Cardiac muscle cell (in vitro differentiated cells and primary cell): Measurements from ENCODE around the gene ZBTB48. TPM values are rescaled to one million over a fixed set of nuclear protein-coding genes. Genes with fewer than 3 reads are reported as not detected.

Source experiments
- DNase-seq, 2 donors: peaks; one replicate each; pipeline versions ENCODE4 v3.0.0 to v3.0.0-alpha.2; 2010 to 2017; ENCODE audit warnings: low read depth in 1 of 2, low spot score in 1 of 2
- H3K27ac ChIP-seq: fragments of 200-600 bp; sonication (generic); 2 replicates; pipeline ENCODE4 v1.5.1; 2016
- H3K27me3 ChIP-seq: fragments of 200-600 bp; sonication (generic); 2 replicates; pipeline ENCODE4 v1.6.0; 2016; ENCODE audit warnings: control low read depth
- H3K36me3 ChIP-seq: fragments of 200-600 bp; sonication (generic); 2 replicates; pipeline ENCODE4 v1.5.1; 2016; ENCODE audit warnings: control low read depth
- H3K4me1 ChIP-seq: fragments of 200-600 bp; sonication (generic); 2 replicates; pipeline ENCODE4 v1.8.1; 2017; ENCODE audit warnings: low read depth, mild to moderate bottlenecking, mixed run types
- H3K4me3 ChIP-seq: fragments of 200-600 bp; sonication (generic); 2 replicates; pipeline ENCODE4 v1.5.1; 2016; ENCODE audit warnings: mild to moderate bottlenecking
- H3K9me3 ChIP-seq: fragments of 200-600 bp; sonication (generic); 2 replicates; pipeline ENCODE4 v1.5.1; 2017; ENCODE audit warnings: low read depth, mild to moderate bottlenecking, control low read depth
- polyA plus RNA-seq: library from polyadenylated mRNA; unstranded; fragments of >200 nt; fragmentation: Nextera tagmentation; extraction: Ambion mirVana; gene quantifications from 2 replicates; pipeline ENCODE4 v1.2.1, GENCODE V29; 2016
- total RNA-seq: library from RNA; depleted of rRNA; stranded (reverse); fragments of >200 nt; gene quantifications from 2 replicates; pipeline ENCODE4 v1.2.3, GENCODE V29; 2016
- TF ChIP-seq, protein P1 (sequence below): IDR thresholded peaks from 2 replicates; pipeline ENCODE4 v1.5.1; 2012; ENCODE audit warnings: low read depth, mild to moderate bottlenecking, low read length

Gene ZBTB48
- total and polyA plus RNA-seq, 2 experiments from 2014 or later = 28.8 to 46.3 TPM

DNA sequence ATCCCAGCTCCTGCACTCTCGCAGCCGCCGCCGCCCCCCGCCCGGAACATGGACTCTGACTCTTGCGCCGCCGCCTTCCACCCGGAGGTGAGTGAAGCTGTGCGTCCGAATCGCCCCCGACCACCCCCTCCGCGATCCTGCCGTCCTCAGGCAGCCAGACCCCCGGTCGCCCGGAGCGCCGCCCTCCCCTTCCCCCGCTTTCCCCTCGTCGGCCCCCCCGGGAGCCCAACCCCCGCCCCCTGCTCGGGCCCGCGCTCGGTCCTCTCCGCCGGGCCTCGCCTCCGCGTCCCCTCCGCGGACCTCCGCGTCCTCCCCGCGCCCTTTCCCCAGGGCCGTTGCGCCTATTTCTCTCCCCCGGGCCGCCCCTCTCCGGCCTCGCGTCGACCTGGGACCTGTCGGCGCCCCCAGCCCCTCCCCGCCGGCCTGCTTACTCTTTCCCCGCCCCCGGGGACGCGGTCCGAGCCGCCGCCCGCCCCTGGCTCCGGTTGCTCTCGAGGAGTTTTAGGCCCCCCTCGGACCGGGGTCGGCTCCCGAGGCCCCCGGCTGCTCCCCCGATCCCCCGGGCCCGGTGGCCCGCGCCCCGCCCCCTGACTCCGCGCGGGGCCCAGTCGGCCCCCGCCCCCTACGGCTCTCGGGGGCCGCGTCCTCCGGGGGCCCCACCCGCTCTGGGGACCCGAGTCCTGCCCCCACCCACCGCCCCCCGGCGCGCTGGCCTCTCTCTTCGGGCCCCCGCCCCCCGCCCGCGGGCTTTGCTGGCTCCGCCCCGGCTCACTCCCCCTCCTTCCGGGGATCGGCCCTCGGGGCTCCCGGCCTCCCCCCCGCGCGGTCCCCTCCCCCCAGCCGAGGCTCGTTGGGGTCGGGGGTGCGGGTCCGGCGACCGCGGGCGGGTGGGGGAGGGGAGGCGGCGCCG lies 34.5 kb downstream of the ZBTB48 start:
- TF ChIP-seq, protein P1, sequence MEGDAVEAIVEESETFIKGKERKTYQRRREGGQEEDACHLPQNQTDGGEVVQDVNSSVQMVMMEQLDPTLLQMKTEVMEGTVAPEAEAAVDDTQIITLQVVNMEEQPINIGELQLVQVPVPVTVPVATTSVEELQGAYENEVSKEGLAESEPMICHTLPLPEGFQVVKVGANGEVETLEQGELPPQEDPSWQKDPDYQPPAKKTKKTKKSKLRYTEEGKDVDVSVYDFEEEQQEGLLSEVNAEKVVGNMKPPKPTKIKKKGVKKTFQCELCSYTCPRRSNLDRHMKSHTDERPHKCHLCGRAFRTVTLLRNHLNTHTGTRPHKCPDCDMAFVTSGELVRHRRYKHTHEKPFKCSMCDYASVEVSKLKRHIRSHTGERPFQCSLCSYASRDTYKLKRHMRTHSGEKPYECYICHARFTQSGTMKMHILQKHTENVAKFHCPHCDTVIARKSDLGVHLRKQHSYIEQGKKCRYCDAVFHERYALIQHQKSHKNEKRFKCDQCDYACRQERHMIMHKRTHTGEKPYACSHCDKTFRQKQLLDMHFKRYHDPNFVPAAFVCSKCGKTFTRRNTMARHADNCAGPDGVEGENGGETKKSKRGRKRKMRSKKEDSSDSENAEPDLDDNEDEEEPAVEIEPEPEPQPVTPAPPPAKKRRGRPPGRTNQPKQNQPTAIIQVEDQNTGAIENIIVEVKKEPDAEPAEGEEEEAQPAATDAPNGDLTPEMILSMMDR = no peak
- DNase-seq = peak; percentile 43 to 81

DNA sequence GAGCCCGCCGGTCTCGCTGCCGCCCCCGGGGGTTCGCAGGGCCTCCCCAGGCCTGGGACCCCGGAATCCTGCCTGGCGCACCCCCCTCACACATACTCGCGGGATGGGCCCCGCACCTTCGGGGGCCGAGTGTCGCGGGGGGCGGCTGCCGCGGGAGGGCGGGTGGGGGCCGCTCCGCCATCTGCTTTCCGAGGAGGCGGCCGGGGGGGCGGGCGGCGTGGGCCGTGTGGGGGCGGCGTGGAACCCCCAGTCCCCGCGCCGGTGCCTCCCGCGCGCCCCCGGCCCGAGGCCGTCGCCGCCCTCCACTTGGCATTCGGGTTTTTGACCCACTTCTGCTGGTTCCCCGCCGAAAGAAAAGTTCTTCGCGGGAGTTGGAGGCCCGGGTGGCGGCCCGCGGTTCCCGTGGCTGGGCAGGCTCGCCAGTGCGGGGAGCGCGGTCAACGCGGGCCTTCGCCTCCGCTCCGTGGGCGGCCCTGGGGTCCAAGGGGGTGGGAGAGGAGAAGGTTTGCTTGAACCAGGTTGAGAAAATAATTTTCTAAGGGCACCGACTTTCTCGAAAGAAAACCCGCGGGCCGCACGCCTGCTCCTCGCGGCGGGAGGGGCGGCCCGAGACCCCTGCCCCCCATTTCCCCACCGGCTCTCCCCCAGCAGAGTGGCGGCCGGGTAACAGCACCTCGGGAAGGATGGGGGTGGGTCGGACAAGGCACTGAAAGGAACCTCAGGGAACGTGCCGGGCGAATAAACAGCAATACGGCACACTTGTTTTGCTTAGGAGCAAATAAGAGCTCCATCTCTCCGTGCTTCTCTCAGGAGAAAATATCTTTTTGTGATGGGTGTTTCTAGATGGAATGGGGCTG lies 35.4 kb downstream of the ZBTB48 start:
- no peak for DNase-seq
- TF ChIP-seq, protein P1 = no peak
- Histone ChIP-seq H3K4me1 (peaks cover 7% of the 10 kb centered on the region), H3K27ac (peak overlapping the region; percentile 79), H3K4me3 (peak overlapping the region; percentile 98), H3K27me3 (no peaks in the 10 kb centered on the region), H3K36me3 (peaks cover 17% of the 10 kb centered on the region), H3K9me3 (no peaks in the 10 kb centered on the region)

More for the DNA sequence above, 34.5 kb downstream of the ZBTB48 start:
- Histone ChIP-seq H3K4me1 (peaks cover 12% of the 10 kb centered on the region), H3K9me3 (no peaks in the 10 kb centered on the region), H3K4me3 (peak overlapping the region; percentile 98), H3K27me3 (no peaks in the 10 kb centered on the region), H3K36me3 (peaks cover 9% of the 10 kb centered on the region), H3K27ac (peak overlapping the region; percentile 79)

DNA sequence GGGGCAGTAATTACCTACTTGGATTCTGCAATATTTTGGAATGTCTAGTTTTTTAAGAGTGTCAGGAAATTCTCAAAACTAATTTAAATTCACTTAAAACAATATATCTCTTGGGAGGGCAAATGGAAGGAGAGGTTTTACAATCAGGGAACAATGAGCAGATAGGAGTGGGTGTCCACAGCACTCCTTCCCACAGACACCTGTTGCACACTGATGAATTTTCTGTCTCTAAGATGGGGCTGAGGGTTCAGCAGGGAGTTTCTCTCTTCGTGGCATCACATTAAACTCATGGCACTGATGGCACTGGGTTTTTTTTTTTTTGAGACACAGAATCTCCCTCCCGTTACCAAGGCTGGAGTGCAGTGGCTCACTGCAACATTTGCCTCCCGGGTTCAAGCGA lies 39.3 kb downstream of the ZBTB48 start:
- Histone ChIP-seq H3K4me1 (no peaks in the 10 kb centered on the region), H3K9me3 (no peaks in the 10 kb centered on the region), H3K27ac (no peak overlapping the region), H3K36me3 (peaks cover 30% of the 10 kb centered on the region), H3K4me3 (no peak overlapping the region), H3K27me3 (no peaks in the 10 kb centered on the region)
- TF ChIP-seq, protein P1 = no peak
- no peak for DNase-seq

DNA sequence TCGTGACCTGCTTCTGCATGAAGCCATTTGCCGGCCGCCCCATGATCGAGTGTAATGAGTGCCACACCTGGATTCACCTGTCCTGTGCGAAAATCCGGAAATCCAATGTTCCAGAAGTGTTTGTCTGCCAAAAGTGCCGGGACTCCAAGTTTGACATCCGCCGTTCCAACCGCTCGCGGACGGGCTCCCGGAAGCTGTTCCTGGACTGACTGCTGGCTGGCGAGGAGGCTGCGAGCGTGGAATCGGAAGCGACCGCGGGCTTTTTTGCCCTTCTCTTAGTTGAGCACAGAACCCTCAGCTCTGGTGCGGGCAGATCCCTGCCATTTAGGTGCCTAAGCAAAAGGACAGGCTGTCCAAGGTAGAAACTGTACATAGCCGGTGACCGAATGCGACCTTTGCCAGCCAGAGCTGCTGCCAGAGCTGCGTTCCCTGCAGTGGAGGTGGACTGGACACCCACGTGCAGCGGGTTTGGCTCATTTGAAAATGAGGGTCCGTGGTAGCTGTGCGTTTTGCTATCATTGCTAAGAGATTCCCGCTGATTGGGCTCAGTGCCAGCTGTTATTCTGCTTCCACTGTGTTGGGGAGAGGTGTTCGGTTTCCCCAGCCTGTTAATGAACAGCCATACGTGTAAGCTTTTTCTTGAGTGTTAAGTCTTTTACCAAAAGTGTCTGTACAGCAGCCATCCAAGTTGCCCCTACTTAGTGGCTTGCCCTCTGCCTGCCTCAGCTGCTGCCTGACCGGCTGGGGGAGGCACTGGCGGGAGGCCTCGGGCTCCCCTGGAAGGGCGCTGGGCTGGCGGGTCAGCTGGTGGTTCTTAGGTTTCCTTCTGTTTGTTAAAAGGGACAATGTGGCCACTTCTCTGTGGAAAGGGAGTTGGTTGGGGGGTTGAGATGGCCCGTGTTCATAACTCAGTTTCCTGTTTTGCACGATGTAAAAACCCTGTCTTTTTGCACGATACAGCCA lies 41.9 kb downstream of the ZBTB48 start:
- Histone ChIP-seq H3K36me3 (peaks cover 30% of the 10 kb centered on the region), H3K27ac (peak overlapping the region; percentile 92), H3K9me3 (no peaks in the 10 kb centered on the region), H3K4me3 (no peak overlapping the region), H3K4me1 (no peaks in the 10 kb centered on the region), H3K27me3 (no peaks in the 10 kb centered on the region)
- no peak for DNase-seq
- TF ChIP-seq, protein P1 = no peak
